ENCODE measurements around the gene GRIP1. TPM values are rescaled to one million over a fixed set of nuclear protein-coding genes. Genes with fewer than 3 reads are reported as not detected.

GRIP1 gene
- polyA plus RNA-seq (2013, experiment 1 of 2; ENCODE audit: insufficient read length): 0.71 TPM
- 1.4 TPM for polyA plus RNA-seq (2013, experiment 2 of 2; ENCODE audit: insufficient read length)

- DNase-seq: no peak
Measured at GRCh38 chr12:66678338-66679275, at the start of gene GRIP1. Gene GRIP1 (minus strand): TSS chr12:66679076. CDS start chr12:66678904, 172 bp downstream.

- no peak for DNase-seq
Measured at GRCh38 chr12:66726556-66726955, 47.7 kb upstream of the GRIP1 start.

- DNase-seq: no peak
Measured at GRCh38 chr12:66725031-66725430, 46.2 kb upstream of the GRIP1 start.

- DNase-seq: no peak
Measured at GRCh38 chr12:66724616-66725015, 45.7 kb upstream of the GRIP1 start.

- no peak for DNase-seq
Measured at GRCh38 chr12:66724026-66724425, 45.1 kb upstream of the GRIP1 start.

- no peak for DNase-seq
Measured at GRCh38 chr12:66719862-66720261, 41.0 kb upstream of the GRIP1 start.

- DNase-seq: no peak
Measured at GRCh38 chr12:66717036-66717673, 38.3 kb upstream of the GRIP1 start.

GRCh38 chr12:66716522-66716921 lies 37.6 kb upstream of the GRIP1 start:
- no peak for DNase-seq

- DNase-seq: no peak
Measured at GRCh38 chr12:66714709-66715108, 35.8 kb upstream of the GRIP1 start.

GRCh38 chr12:66713984-66714383 lies 35.1 kb upstream of the GRIP1 start:
- DNase-seq: no peak

GRCh38 chr12:66709893-66710292 lies 31.0 kb upstream of the GRIP1 start:
- no peak for DNase-seq

GRCh38 chr12:66709457-66709773 lies 30.5 kb upstream of the GRIP1 start:
- DNase-seq: no peak

GRCh38 chr12:66708704-66709456 lies 30.0 kb upstream of the GRIP1 start:
- peak; percentile 11 for DNase-seq

- no peak for DNase-seq
Measured at GRCh38 chr12:66707002-66707697, 28.3 kb upstream of the GRIP1 start.

GRCh38 chr12:66699738-66700482 lies 21.0 kb upstream of the GRIP1 start:
- no peak for DNase-seq

- DNase-seq: no peak
Measured at GRCh38 chr12:66698558-66698957, 19.7 kb upstream of the GRIP1 start.

GRCh38 chr12:66697404-66697803 lies 18.5 kb upstream of the GRIP1 start:
- no peak for DNase-seq

- DNase-seq: no peak
Measured at GRCh38 chr12:66694666-66695613, 16.1 kb upstream of the GRIP1 start.

GRCh38 chr12:66693901-66694513 lies 15.1 kb upstream of the GRIP1 start:
- peak; percentile 73 for DNase-seq

GRCh38 chr12:66692986-66693385 lies 14.1 kb upstream of the GRIP1 start:
- DNase-seq: no peak
